CD4-positive, CD25-positive, alpha-beta regulatory T cell (primary cell): ENCODE data around the gene GARS1. TPM values are rescaled to one million over a fixed set of nuclear protein-coding genes. Genes with fewer than 3 reads are reported as not detected.

Experiments used
- ATAC-seq, 2 donors: fragments of 150-1000 bp; cut with Tn5 transposase; one replicate each; pipeline ENCODE4 v1.10.0; 2021; ENCODE audit warnings: low read depth in 2 of 2, moderate number of reproducible peaks in 2 of 2, moderate library complexity in 1 of 2
- DNase-seq, 3 donors: peaks; one replicate each; pipeline versions ENCODE4 v3.0.0 to v3.0.0-alpha.2; 2012 to 2022; ENCODE audit warnings: mixed read lengths in 1 of 3
- H3K27ac ChIP-seq: one replicate; pipeline ENCODE4 v1.7.0; 2013; ENCODE audit warnings: mild to moderate bottlenecking, low read length; ENCODE audit not compliant: insufficient read depth, poor library complexity, severe bottlenecking
- H3K27me3 ChIP-seq: one replicate; pipeline ENCODE4 v1.7.0; 2013; ENCODE audit warnings: low read length; ENCODE audit not compliant: control insufficient read depth, insufficient read depth
- H3K36me3 ChIP-seq: one replicate; pipeline ENCODE4 v1.7.0; 2013; ENCODE audit warnings: mild to moderate bottlenecking, low read length, moderate library complexity; ENCODE audit not compliant: control insufficient read depth, insufficient read depth
- H3K4me1 ChIP-seq: 2 replicates; pipeline ENCODE4 v1.7.0; 2013; ENCODE audit warnings: mild to moderate bottlenecking, low read length; ENCODE audit not compliant: insufficient read depth, control insufficient read depth, poor library complexity, severe bottlenecking
- H3K4me3 ChIP-seq: one replicate; pipeline ENCODE4 v1.7.0; 2013; ENCODE audit warnings: low read depth, mild to moderate bottlenecking, low read length, moderate library complexity
- H3K9me3 ChIP-seq, 2 experiments: 1 replicate in 1 of 2; 2 replicates in 1 of 2; pipeline ENCODE4 v1.7.0; 2013; ENCODE audit warnings: low read length in 2 of 2, mild to moderate bottlenecking in 1 of 2, moderate library complexity in 1 of 2; ENCODE audit not compliant: control insufficient read depth in 2 of 2
- H3K27ac Mint-ChIP-seq, 3 donors: one replicate each; pipeline ENCODE4 v1.8.0; 2020 to 2022; ENCODE audit warnings: mild to moderate bottlenecking in 3 of 3, mixed read lengths in 3 of 3, moderate library complexity in 2 of 3
- H3K27me3 Mint-ChIP-seq: one replicate; pipeline ENCODE4 v1.8.0; 2022; ENCODE audit warnings: mild to moderate bottlenecking, mixed read lengths
- H3K36me3 Mint-ChIP-seq: one replicate; pipeline ENCODE4 v1.8.0; 2020; ENCODE audit warnings: mixed read lengths
- H3K4me1 Mint-ChIP-seq, 4 donors: one replicate each; pipeline ENCODE4 v1.8.0; 2020 to 2022; ENCODE audit warnings: mixed read lengths in 4 of 4, mild to moderate bottlenecking in 1 of 4
- H3K4me3 Mint-ChIP-seq, 4 donors: one replicate each; pipeline ENCODE4 v1.8.0; 2020 to 2022; ENCODE audit warnings: mild to moderate bottlenecking in 4 of 4, mixed read lengths in 4 of 4, moderate library complexity in 3 of 4
- H3K9me3 Mint-ChIP-seq, 7 donors: one replicate each; pipeline ENCODE4 v1.8.0; 2020 to 2022; ENCODE audit warnings: mixed read lengths in 7 of 7, mild to moderate bottlenecking in 3 of 7, moderate library complexity in 2 of 7
- polyA plus RNA-seq, 4 donors: library from polyadenylated mRNA; unstranded; fragments of 300-500 nt; fragmentation: Illumina TruSeq; gene quantifications; one replicate each; pipeline ENCODE4 v1.2.3, GENCODE V29; 2021
- total RNA-seq: library from RNA; stranded (reverse); gene quantifications from one replicate; pipeline ENCODE4 v1.2.3, GENCODE V29; 2022

Gene GARS1
- total and polyA plus RNA-seq, 5 donors from 2014 or later, result 76.2 to 116 (median 88.1) TPM

- Histone ChIP-seq H3K27ac (no peak overlapping the region), H3K36me3 (peaks cover 85% of the 10 kb centered on the region), H3K9me3 (no peaks in the 10 kb centered on the region), H3K4me1 (no peaks in the 10 kb centered on the region), H3K4me3 (no peak overlapping the region), H3K27me3 (no peaks in the 10 kb centered on the region)
- Mint-ChIP-seq H3K36me3 (peaks cover 50% of the 10 kb centered on the region), H3K4me3 (no peak overlapping the region), H3K4me1 (peaks cover 14 to 21% (median 16%) of the 10 kb centered on the region in 4 donors), H3K27ac (peak overlapping the region in 1 of 3 donors; percentile 26), H3K27me3 (no peaks in the 10 kb centered on the region), H3K9me3 (no peaks in the 10 kb centered on the region)
- ATAC-seq (no peak), DNase-seq (no peak)
Measured at GRCh38 chr7:30616318-30616717, 21.6 kb downstream of the GARS1 start.

GRCh38 chr7:30617359-30617758, 22.7 kb downstream of the GARS1 start:
- peaks cover 9 to 21% (median 12%) of the 10 kb centered on the region in 4 donors for H3K4me1 Mint-ChIP-seq
- H3K27me3 ChIP-seq, result no peaks in the 10 kb centered on the region
- no peak overlapping the region for H3K4me3 ChIP-seq
- peaks cover 91% of the 10 kb centered on the region for H3K36me3 ChIP-seq
- H3K9me3 Mint-ChIP-seq, result no peaks in the 10 kb centered on the region
- H3K27ac Mint-ChIP-seq, result peak overlapping the region in 1 of 3 donors; percentile 83
- DNase-seq (no peak), ATAC-seq (no peak)
- H3K36me3 Mint-ChIP-seq, result peaks cover 56% of the 10 kb centered on the region
- H3K27me3 Mint-ChIP-seq, result no peaks in the 10 kb centered on the region
- no peaks in the 10 kb centered on the region for H3K9me3 ChIP-seq
- H3K4me1 ChIP-seq, result no peaks in the 10 kb centered on the region
- no peak overlapping the region for H3K27ac ChIP-seq
- H3K4me3 Mint-ChIP-seq, result no peak overlapping the region

- no peaks in the 10 kb centered on the region for H3K4me1 ChIP-seq
- no peaks in the 10 kb centered on the region for H3K27me3 Mint-ChIP-seq
- H3K27ac ChIP-seq, result no peak overlapping the region
- peaks cover 53% of the 10 kb centered on the region for H3K36me3 Mint-ChIP-seq
- no peaks in the 10 kb centered on the region for H3K9me3 Mint-ChIP-seq
- peaks cover 89% of the 10 kb centered on the region for H3K36me3 ChIP-seq
- H3K4me1 Mint-ChIP-seq, result peaks cover 8 to 17% (median 10%) of the 10 kb centered on the region in 4 donors
- no peaks in the 10 kb centered on the region for H3K9me3 ChIP-seq
- no peak overlapping the region for H3K4me3 Mint-ChIP-seq
- H3K27me3 ChIP-seq, result no peaks in the 10 kb centered on the region
- peak overlapping the region in 1 of 3 donors; percentile 45 for H3K27ac Mint-ChIP-seq
- no peak for ATAC-seq
- no peak overlapping the region for H3K4me3 ChIP-seq
- DNase-seq, result no peak
Measured at GRCh38 chr7:30618080-30618676, 23.5 kb downstream of the GARS1 start.

GRCh38 chr7:30618961-30619360, 24.3 kb downstream of the GARS1 start:
- Mint-ChIP-seq H3K36me3 (peaks cover 51% of the 10 kb centered on the region), H3K27ac (no peak overlapping the region), H3K4me3 (no peak overlapping the region), H3K4me1 (peaks cover 2 to 14% (median 6%) of the 10 kb centered on the region in 4 donors), H3K27me3 (no peaks in the 10 kb centered on the region), H3K9me3 (no peaks in the 10 kb centered on the region)
- Histone ChIP-seq H3K4me1 (no peaks in the 10 kb centered on the region), H3K36me3 (peaks cover 88% of the 10 kb centered on the region), H3K9me3 (no peaks in the 10 kb centered on the region), H3K27ac (no peak overlapping the region), H3K4me3 (no peak overlapping the region), H3K27me3 (no peaks in the 10 kb centered on the region)
- ATAC-seq (no peak), DNase-seq (no peak)

GRCh38 chr7:30625283-30625682, 30.6 kb downstream of the GARS1 start:
- Mint-ChIP-seq H3K9me3 (peaks cover 0 to 2% (median 0%) of the 10 kb centered on the region in 7 donors), H3K4me3 (no peak overlapping the region), H3K27ac (no peak overlapping the region), H3K27me3 (no peaks in the 10 kb centered on the region), H3K36me3 (peaks cover 55% of the 10 kb centered on the region), H3K4me1 (peaks cover 0 to 8% (median 7%) of the 10 kb centered on the region in 4 donors)
- Histone ChIP-seq H3K27me3 (no peaks in the 10 kb centered on the region), H3K4me1 (no peaks in the 10 kb centered on the region), H3K36me3 (peaks cover 86% of the 10 kb centered on the region), H3K4me3 (no peak overlapping the region), H3K27ac (no peak overlapping the region), H3K9me3 (no peaks in the 10 kb centered on the region)
- ATAC-seq (no peak), DNase-seq (no peak)

GRCh38 chr7:30627026-30627425, 32.3 kb downstream of the GARS1 start:
- Mint-ChIP-seq H3K27me3 (no peaks in the 10 kb centered on the region), H3K4me3 (no peak overlapping the region), H3K4me1 (peaks cover 0 to 8% (median 7%) of the 10 kb centered on the region in 4 donors), H3K27ac (peak overlapping the region in 1 of 3 donors; percentile 69), H3K36me3 (peaks cover 52% of the 10 kb centered on the region), H3K9me3 (peaks cover 0 to 2% (median 0%) of the 10 kb centered on the region in 7 donors)
- DNase-seq (peak in 1 of 3 donors; percentile 60), ATAC-seq (no peak)
- Histone ChIP-seq H3K4me3 (no peak overlapping the region), H3K36me3 (peaks cover 84% of the 10 kb centered on the region), H3K9me3 (no peaks in the 10 kb centered on the region), H3K27ac (no peak overlapping the region), H3K27me3 (no peaks in the 10 kb centered on the region), H3K4me1 (no peaks in the 10 kb centered on the region)

- Histone ChIP-seq H3K4me3 (no peak overlapping the region), H3K4me1 (no peaks in the 10 kb centered on the region), H3K9me3 (no peaks in the 10 kb centered on the region), H3K27me3 (no peaks in the 10 kb centered on the region), H3K27ac (no peak overlapping the region), H3K36me3 (peaks cover 86% of the 10 kb centered on the region)
- Mint-ChIP-seq H3K27me3 (no peaks in the 10 kb centered on the region), H3K4me3 (no peak overlapping the region), H3K27ac (no peak overlapping the region), H3K4me1 (peaks cover 0 to 8% (median 4%) of the 10 kb centered on the region in 4 donors), H3K9me3 (peaks cover 0 to 2% (median 0%) of the 10 kb centered on the region in 7 donors), H3K36me3 (peaks cover 55% of the 10 kb centered on the region)
- no peak for ATAC-seq
- DNase-seq, result no peak
Measured at GRCh38 chr7:30630986-30631385, 36.3 kb downstream of the GARS1 start.

- DNase-seq (no peak), ATAC-seq (no peak)
- H3K9me3 ChIP-seq, result no peaks in the 10 kb centered on the region
- H3K36me3 ChIP-seq, result peaks cover 66% of the 10 kb centered on the region
- Mint-ChIP-seq H3K27me3 (no peaks in the 10 kb centered on the region), H3K27ac (peak overlapping the region in 1 of 3 donors; percentile 0), H3K4me1 (peaks cover 0 to 2% (median 0%) of the 10 kb centered on the region in 4 donors), H3K36me3 (peaks cover 50% of the 10 kb centered on the region), H3K4me3 (no peak overlapping the region), H3K9me3 (peaks cover 0 to 2% (median 0%) of the 10 kb centered on the region in 7 donors)
- no peaks in the 10 kb centered on the region for H3K27me3 ChIP-seq
- no peaks in the 10 kb centered on the region for H3K4me1 ChIP-seq
- H3K4me3 ChIP-seq, result no peak overlapping the region
- H3K27ac ChIP-seq, result no peak overlapping the region
Measured at GRCh38 chr7:30633223-30633622, 38.5 kb downstream of the GARS1 start.
